GM12874 (cell line): ENCODE data around the gene KRT78.

Experiments
- TF ChIP-seq, protein P1 (sequence below): IDR thresholded peaks from 2 replicates; pipeline ENCODE4 v1.5.1; 2011; ENCODE audit warnings: low read depth, mild to moderate bottlenecking, control low read depth, low read length, moderate library complexity; ENCODE audit not compliant: insufficient read depth

KRT78 gene

GRCh38 chr12:52836042-52836466 is 12.7 kb downstream of the KRT78 start:
- TF ChIP-seq, protein P1, sequence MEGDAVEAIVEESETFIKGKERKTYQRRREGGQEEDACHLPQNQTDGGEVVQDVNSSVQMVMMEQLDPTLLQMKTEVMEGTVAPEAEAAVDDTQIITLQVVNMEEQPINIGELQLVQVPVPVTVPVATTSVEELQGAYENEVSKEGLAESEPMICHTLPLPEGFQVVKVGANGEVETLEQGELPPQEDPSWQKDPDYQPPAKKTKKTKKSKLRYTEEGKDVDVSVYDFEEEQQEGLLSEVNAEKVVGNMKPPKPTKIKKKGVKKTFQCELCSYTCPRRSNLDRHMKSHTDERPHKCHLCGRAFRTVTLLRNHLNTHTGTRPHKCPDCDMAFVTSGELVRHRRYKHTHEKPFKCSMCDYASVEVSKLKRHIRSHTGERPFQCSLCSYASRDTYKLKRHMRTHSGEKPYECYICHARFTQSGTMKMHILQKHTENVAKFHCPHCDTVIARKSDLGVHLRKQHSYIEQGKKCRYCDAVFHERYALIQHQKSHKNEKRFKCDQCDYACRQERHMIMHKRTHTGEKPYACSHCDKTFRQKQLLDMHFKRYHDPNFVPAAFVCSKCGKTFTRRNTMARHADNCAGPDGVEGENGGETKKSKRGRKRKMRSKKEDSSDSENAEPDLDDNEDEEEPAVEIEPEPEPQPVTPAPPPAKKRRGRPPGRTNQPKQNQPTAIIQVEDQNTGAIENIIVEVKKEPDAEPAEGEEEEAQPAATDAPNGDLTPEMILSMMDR, result no peak

- TF ChIP-seq, protein P1, result no peak
Measured at GRCh38 chr12:52835271-52836041, 13.3 kb downstream of the KRT78 start.

DNA sequence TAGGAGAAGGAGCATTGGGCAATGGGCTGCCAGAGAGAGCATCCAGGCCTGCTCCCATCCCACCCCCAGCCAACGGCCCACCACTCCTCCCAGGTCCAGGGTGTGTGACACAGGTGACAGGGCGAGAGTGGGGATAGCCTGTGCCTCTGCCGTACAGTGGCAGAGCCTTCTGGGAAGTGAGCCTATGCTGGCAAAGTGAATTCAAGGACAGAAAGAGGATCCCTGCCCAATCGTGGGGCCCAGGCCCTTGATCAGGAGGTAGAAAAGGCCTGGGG is 14.1 kb downstream of the KRT78 start:
- TF ChIP-seq, protein P1, result no peak

GRCh38 chr12:52833922-52834726 is 14.7 kb downstream of the KRT78 start, which contains the start of gene KRT79:
Gene KRT79, minus strand, starts transcription at chr12:52834311. Its CDS starts 51 bp downstream, at chr12:52834260.
- TF ChIP-seq, protein P1, result no peak

DNA sequence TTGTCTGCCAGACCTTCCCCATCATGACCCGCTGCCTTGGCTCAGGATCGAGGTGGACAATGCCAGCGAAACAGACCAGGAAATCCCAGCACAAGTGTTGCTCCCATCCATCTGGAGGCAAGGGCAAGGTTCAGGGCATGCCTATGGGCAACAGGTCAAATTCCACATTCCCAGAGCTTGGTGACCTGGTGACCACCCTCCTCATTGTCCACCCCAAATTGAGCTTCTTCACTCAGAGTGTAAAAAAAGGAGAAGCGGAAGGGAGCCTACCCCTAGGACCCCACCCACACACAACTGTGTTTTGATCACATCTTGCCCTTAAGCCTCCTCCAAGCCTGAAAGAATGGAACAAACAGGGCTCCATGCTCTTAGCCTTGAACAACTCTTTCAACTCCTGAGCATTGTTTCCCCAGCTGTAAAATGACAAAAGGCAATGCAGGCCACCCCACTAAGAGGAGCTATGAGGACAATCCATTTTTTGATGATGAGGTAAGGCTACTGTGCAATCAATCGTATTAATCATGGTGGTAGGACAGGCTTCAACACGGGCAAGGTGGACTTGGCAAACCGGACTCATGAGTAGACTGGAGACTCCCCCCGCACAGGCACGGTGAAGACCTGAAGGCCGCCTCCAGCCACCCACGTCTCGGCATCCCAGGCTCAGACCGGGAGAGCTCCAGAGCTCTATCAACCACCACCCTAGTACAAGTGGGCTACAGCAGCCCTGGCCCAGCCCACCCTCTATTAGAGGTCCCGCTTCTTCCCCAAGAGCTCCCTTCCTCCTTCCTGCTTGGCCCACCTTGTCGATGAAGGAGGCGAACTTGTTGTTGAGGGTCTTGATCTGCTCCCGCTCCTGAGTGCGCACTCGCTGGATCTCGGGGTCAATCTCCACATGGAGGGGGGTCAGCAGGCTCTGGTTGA is 15.5 kb downstream of the KRT78 start:
- TF ChIP-seq, protein P1, result no peak

GRCh38 chr12:52832451-52832850 is 16.3 kb downstream of the KRT78 start:
- TF ChIP-seq, protein P1, result no peak

- TF ChIP-seq, protein P1, result no peak
Measured at GRCh38 chr12:52831251-52831650, 17.5 kb downstream of the KRT78 start.
